Large intestine (tissue), 3 donors: ENCODE measurements around the gene ZNF213. TPM values are rescaled to one million over a fixed set of nuclear protein-coding genes. Genes with fewer than 3 reads are reported as not detected.

Source experiments
- DNase-seq, 2 donors: peaks; one replicate each; pipeline versions ENCODE4 v3.0.0 to v3.0.0-alpha.2; 2013
- H3K27ac ChIP-seq: one replicate; pipeline ENCODE4 v1.5.1; 2013; ENCODE audit warnings: low read length
- H3K27me3 ChIP-seq: 2 replicates; pipeline ENCODE4 v1.6.1; 2013; ENCODE audit warnings: low read length; ENCODE audit not compliant: control insufficient read depth, insufficient read depth
- H3K36me3 ChIP-seq: 2 replicates; pipeline ENCODE4 v1.6.1; 2013; ENCODE audit warnings: low read length; ENCODE audit not compliant: control insufficient read depth, insufficient read depth
- H3K4me1 ChIP-seq: one replicate; pipeline ENCODE4 v1.6.1; 2013; ENCODE audit warnings: low read length; ENCODE audit not compliant: control insufficient read depth, insufficient read depth
- H3K4me3 ChIP-seq: one replicate; pipeline ENCODE4 v1.5.1; 2013; ENCODE audit warnings: low read length
- H3K9me3 ChIP-seq: one replicate; pipeline ENCODE4 v1.6.1; 2013; ENCODE audit warnings: mild to moderate bottlenecking, low read depth, low read length, moderate library complexity; ENCODE audit not compliant: control insufficient read depth
- WGBS: methylation state at CpG from one replicate; pipeline ENCODE4 v1.1.5; 2013; ENCODE audit warnings: low lambda C conversion rate; ENCODE audit not compliant: insufficient coverage; 5-methylcytosine and 5-hydroxymethylcytosine counted together
- polyA plus RNA-seq: library from polyadenylated mRNA; unstranded; fragments of 120-200 nt; gene quantifications from one replicate; pipeline ENCODE4 v1.2.1, GENCODE V29; 2013

Gene ZNF213
- polyA plus RNA-seq, 1 donor: 11.6 TPM

GRCh38 chr16:3101018-3101840 is 33.6 kb upstream of the ZNF213 start:
- WGBS: 0% methylated on average over 1 of the region's 29 CpGs
- Histone ChIP-seq H3K27ac (no peak overlapping the region), H3K4me1 (peaks cover 14% of the 10 kb centered on the region), H3K27me3 (peaks cover 36% of the 10 kb centered on the region), H3K4me3 (no peak overlapping the region), H3K9me3 (no peaks in the 10 kb centered on the region), H3K36me3 (no peaks in the 10 kb centered on the region)
- DNase-seq: peak in 1 of 2 donors; percentile 46

GRCh38 chr16:3101841-3102470 is 32.9 kb upstream of the ZNF213 start:
- DNase-seq: no peak

DNA sequence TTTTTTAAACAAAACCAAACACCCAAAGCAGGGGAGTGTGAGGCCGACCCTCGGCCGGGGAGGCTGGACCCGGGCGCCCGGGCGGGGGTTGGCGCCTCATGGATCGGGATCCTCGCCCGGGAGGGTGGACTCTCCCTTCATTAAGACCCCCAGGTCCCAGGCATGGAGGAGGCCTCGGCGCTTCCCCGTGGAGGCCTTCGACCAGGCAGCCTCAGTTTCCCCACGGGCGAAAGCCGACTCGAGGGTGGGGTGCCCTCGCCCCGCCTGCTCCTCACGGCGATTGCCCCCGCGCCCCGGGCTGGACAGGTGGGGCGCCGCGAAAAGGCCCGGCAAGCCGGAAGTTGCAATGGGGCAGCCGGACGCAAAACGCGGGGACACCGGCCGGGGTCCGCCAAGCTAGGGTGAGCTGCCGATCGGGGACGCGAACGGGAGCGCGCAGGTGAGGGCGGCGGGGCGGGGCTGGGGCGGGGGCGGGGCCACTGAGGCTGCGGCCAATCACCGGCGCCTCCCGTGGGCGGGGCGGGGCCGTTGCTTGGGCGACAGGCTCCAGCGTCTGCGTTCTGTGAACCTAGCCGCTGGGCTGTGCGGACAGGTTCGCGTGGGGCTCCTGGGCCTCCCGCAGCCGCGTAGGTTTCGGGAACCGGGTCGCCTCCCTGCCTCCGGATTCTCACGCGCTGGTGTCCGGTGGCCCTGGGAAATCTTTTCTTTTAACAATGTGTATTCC is 28.5 kb upstream of the ZNF213 start:
- H3K27me3 ChIP-seq: no peaks in the 10 kb centered on the region
- WGBS: no CpG with 5 or more reads among the region's 74 CpGs

More at GRCh38 chr16:3101841-3102470, 32.9 kb upstream of the ZNF213 start:
- no peaks in the 10 kb centered on the region for H3K9me3 ChIP-seq
- H3K4me3 ChIP-seq: no peak overlapping the region
- peaks cover 30% of the 10 kb centered on the region for H3K27me3 ChIP-seq
- H3K36me3 ChIP-seq: no peaks in the 10 kb centered on the region
- 52% methylated on average over 2 of the region's 27 CpGs for WGBS
- H3K4me1 ChIP-seq: peaks cover 14% of the 10 kb centered on the region
- H3K27ac ChIP-seq: no peak overlapping the region

DNA sequence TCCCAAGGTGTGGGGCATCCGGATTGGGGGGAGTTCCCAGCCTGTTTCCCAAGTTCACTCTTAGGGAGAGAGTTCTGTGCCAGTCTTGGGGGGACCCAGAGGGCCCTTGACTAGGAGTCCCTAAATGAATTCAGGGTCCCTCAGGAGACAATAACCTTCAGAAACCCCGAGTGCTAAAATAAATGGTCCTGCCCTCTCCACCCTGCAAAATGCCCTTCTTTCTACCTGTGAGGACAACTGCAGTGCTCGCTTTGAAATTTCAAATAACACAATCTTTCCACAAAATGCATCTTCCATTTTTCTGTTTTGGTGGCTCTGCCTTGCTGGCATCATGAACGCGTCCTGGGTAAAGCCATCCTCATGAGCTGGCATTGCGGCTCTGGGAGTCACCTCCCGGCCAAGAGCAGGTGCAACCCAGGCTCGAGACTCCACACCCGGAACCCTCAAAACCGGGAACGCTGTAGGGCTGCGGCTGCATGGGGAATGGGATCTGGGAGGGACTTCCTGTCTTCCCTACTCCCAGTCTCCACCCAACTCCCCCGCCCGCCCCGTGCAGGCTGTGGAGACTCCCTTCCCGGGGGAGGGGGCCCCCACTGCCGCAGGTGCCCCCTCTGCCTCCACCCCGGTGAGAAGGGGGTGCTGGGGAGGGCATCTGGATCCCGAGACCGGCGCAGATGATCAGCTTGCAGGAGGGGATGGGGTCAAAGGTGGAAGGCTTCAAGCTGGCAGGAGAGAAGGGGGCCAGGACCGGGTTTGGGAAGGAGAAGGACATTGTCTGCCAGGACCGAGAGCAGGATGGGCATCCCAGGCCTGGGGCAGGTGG is 22.6 kb upstream of the ZNF213 start, which contains the start of gene ZNF205:
Gene ZNF205, plus strand, starts transcription at position 529 of the 823 bp plus-strand sequence. CDS start 845 bp downstream, outside the sequence.
- no CpG with 5 or more reads among the region's 23 CpGs for WGBS
- DNase-seq: peak; percentile 69 to 86
- Histone ChIP-seq H3K27ac (peak within 1 kb of the TSS; percentile 56), H3K9me3 (no peaks in the 10 kb centered on the region), H3K4me1 (peaks cover 19% of the 10 kb centered on the region), H3K4me3 (peak within 1 kb of the TSS; percentile 83), H3K27me3 (no peaks in the 10 kb centered on the region), H3K36me3 (peaks cover 25% of the 10 kb centered on the region)

More for the DNA sequence above, 28.5 kb upstream of the ZNF213 start:
- peak; percentile 89 to 90 for DNase-seq
- H3K4me3 ChIP-seq: peak overlapping the region; percentile 75
- no peaks in the 10 kb centered on the region for H3K36me3 ChIP-seq
- H3K9me3 ChIP-seq: no peaks in the 10 kb centered on the region
- peak overlapping the region; percentile 65 for H3K27ac ChIP-seq
- H3K4me1 ChIP-seq: peaks cover 7% of the 10 kb centered on the region

DNA sequence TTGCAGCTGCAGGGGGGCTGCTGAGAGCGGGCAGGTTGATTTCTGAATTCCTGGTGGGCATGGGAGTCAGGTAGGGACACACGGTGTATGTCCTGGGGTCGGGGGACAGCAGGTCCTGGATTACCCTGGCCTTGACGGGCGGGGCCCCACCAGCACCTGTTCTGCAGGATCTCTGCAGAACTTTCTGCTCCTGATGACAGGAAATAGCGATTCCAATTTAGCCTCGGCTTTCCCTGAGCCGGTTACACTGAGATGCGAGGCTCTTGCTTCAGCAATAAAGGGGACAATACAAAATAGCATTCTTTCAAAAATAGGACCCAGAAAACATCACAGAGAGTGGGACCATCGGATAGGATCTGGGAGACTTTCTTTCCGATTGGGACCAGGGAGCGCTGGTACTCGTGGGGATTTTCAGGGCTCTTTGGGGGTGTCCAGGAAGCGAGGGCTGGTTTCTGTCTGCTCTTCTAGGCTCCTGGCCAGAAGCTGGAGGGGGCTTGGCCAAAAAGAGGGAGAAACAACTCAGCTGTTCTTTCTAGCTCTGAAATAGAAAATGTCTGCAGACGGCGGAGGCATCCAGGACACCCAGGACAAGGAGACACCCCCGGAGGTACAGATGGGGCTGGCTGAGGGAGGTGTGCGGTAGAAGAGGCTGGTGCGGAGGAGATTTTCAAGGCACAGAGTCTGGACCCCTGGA is 21.8 kb upstream of the ZNF213 start:
- H3K27me3 ChIP-seq: no peaks in the 10 kb centered on the region
- DNase-seq: no peak
- no CpG with 5 or more reads among the region's 19 CpGs for WGBS
- peaks cover 30% of the 10 kb centered on the region for H3K36me3 ChIP-seq
- no peaks in the 10 kb centered on the region for H3K9me3 ChIP-seq
- H3K27ac ChIP-seq: peak overlapping the region; percentile 56
- H3K4me1 ChIP-seq: peaks cover 17% of the 10 kb centered on the region
- peak overlapping the region; percentile 83 for H3K4me3 ChIP-seq

GRCh38 chr16:3113765-3114479 is 20.9 kb upstream of the ZNF213 start:
- no peaks in the 10 kb centered on the region for H3K27me3 ChIP-seq
- peak overlapping the region; percentile 83 for H3K4me3 ChIP-seq
- no peak overlapping the region for H3K27ac ChIP-seq
- DNase-seq: no peak
- peaks cover 39% of the 10 kb centered on the region for H3K36me3 ChIP-seq
- peaks cover 17% of the 10 kb centered on the region for H3K4me1 ChIP-seq
- no peaks in the 10 kb centered on the region for H3K9me3 ChIP-seq
- WGBS: no CpG with 5 or more reads among the region's 17 CpGs

DNA sequence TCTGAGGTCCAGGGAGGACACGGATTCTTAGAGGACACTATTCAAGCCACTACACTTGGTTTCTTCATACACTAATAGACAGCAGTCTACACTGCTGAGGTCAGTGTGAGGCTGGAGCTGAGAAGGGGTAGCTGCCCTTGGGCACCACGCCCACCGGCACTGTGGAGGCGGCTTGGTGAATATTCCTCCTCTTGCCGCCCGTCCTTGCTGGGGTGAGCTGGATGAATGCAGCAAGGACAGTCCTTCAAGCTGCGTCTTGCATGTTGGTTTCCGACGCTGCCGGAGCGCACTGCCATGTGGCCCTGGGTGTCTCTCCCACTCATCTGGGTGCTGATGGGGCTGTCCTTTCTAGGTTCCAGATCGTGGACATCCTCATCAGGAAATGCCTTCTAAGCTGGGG is 19.8 kb upstream of the ZNF213 start:
- peaks cover 48% of the 10 kb centered on the region for H3K36me3 ChIP-seq
- H3K4me3 ChIP-seq: no peak overlapping the region
- WGBS: no CpG with 5 or more reads among the region's 12 CpGs
- DNase-seq: no peak
- H3K9me3 ChIP-seq: no peaks in the 10 kb centered on the region
- no peaks in the 10 kb centered on the region for H3K27me3 ChIP-seq
- peaks cover 17% of the 10 kb centered on the region for H3K4me1 ChIP-seq
- H3K27ac ChIP-seq: no peak overlapping the region

GRCh38 chr16:3115561-3115960 is 19.3 kb upstream of the ZNF213 start:
- no peak for DNase-seq
- peaks cover 53% of the 10 kb centered on the region for H3K36me3 ChIP-seq
- WGBS: no CpG with 5 or more reads among the region's 14 CpGs

GRCh38 chr16:3118204-3118790 is 16.5 kb upstream of the ZNF213 start:
- no CpG with 5 or more reads among the region's 16 CpGs for WGBS
- Histone ChIP-seq H3K4me3 (no peak overlapping the region), H3K9me3 (no peaks in the 10 kb centered on the region)

More at GRCh38 chr16:3115561-3115960, 19.3 kb upstream of the ZNF213 start:
- Histone ChIP-seq H3K9me3 (no peaks in the 10 kb centered on the region), H3K4me3 (no peak overlapping the region), H3K4me1 (peaks cover 17% of the 10 kb centered on the region), H3K27ac (no peak overlapping the region), H3K27me3 (no peaks in the 10 kb centered on the region)

More at GRCh38 chr16:3118204-3118790, 16.5 kb upstream of the ZNF213 start:
- Histone ChIP-seq H3K27ac (no peak overlapping the region), H3K4me1 (peaks cover 6% of the 10 kb centered on the region), H3K27me3 (no peaks in the 10 kb centered on the region), H3K36me3 (peaks cover 57% of the 10 kb centered on the region)
- no peak for DNase-seq
